Measurements from ENCODE around the gene DRP2. TPM values are rescaled to one million over a fixed set of nuclear protein-coding genes. Genes with fewer than 3 reads are reported as not detected.

Gene DRP2
- total and polyA plus RNA-seq, 2 of the 4 experiments (the other 2 are of a cell fraction): 7.0 to 7.9 TPM

DNA sequence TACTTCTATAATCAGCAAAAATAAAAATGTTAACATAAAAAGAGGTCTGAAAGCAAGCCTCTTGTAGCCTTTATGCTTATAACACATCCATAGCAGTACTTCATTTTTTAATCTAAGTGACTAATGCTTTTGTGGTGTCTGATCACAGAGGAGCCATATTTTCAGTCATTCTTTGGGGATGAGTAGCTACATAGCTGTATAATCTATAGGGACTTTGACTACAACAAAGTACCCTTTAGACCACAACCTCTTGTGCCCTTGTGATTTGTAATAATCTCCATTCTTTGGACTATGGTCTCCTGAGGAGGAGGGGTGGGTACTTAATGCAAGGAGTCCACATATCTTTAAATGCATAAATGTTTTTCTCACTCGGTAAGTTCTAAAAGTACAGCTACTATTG is 9.6 kb downstream of the DRP2 start:
- no CpG with 5 or more reads among the region's 1 CpG for WGBS, 2 experiments (ENCODE audit: extremely low coverage in 2 of 2, insufficient read length in 1 of 2)
- dilution Hi-C loops (cut with HindIII; ENCODE audit: low sequenced_read_pairs, unreplicated experiment): no loop called here

More for the DNA sequence above, 9.6 kb downstream of the DRP2 start:
- no peak overlapping the region for H3K14ac ChIP-seq (replicated peaks; ENCODE audit: low read depth, low read length)
- CTCF ChIA-PET: interaction anchor here (0.6 kb wide), 1 partner anchor 80 kb away, joined by 3 read pairs; no protein-coding TSS in a partner anchor
- peak overlapping the region; percentile 58 for H2BK5ac ChIP-seq (ENCODE audit: low read depth, low read length, poor library complexity, severe bottlenecking)
- H2AK9ac ChIP-seq (replicated peaks; ENCODE audit: low read depth, low read length, poor library complexity): no peak overlapping the region
- H2BK20ac ChIP-seq (ENCODE audit: low read depth, low read length): no peak overlapping the region
- ATAC-seq (ENCODE audit: low read depth): peak; percentile 85
- no peak overlapping the region for H3K4me3 ChIP-seq (ENCODE audit: insufficient read depth, low read depth, low read length)
- H3K27me3 ChIP-seq (ENCODE audit: control insufficient read depth, insufficient read depth, low read length): no peaks in the 10 kb centered on the region; the same call in 1 of the 2 replicates
- no peak overlapping the region; the same call in 1 of the 2 replicates for H4K5ac ChIP-seq (ENCODE audit: low read depth, low read length)
- H3K79me1 ChIP-seq (ENCODE audit: low read depth in 1 of 2, low read length in 2 of 2): peaks cover 0 to 11% of the 10 kb centered on the region in 2 experiments; a peak in 1 of 4 replicates
- H3K18ac ChIP-seq (ENCODE audit: low read depth, low read length): no peak overlapping the region
- no peak overlapping the region for H3K23ac ChIP-seq (ENCODE audit: low read depth, low read length)
- H4K8ac ChIP-seq (ENCODE audit: low read depth in 2 of 2, low read length in 2 of 2): no peak overlapping the region
- H3K4ac ChIP-seq (ENCODE audit: low read depth, low read length): no peak overlapping the region
- H2BK120ac ChIP-seq (ENCODE audit: low read depth, low read length): no peak overlapping the region
- H3K4me2 ChIP-seq (ENCODE audit: low read depth, low read length): peak overlapping the region; percentile 75; the same call in 1 of the 2 replicates
- no peak overlapping the region for H4K91ac ChIP-seq (ENCODE audit: insufficient read depth, low read depth, low read length)
- H3K9me1 ChIP-seq (ENCODE audit: insufficient read depth, low read length): peaks cover 10% of the 10 kb centered on the region
- H3K36me3 ChIP-seq (ENCODE audit: control insufficient read depth, insufficient read depth, low read length): no peaks in the 10 kb centered on the region
- in situ Hi-C loops (cut with MboI; ENCODE audit: low sequenced_read_pairs): no loop called here
- H3K56ac ChIP-seq (ENCODE audit: extremely low read depth, insufficient read depth, low read length): no peak overlapping the region
- H2AK5ac ChIP-seq (ENCODE audit: low read depth, low read length): no peak overlapping the region
- peaks cover 13% of the 10 kb centered on the region for H3K4me1 ChIP-seq (ENCODE audit: control insufficient read depth, insufficient read depth, low read length)
- no peaks in the 10 kb centered on the region for H4K20me1 ChIP-seq (ENCODE audit: insufficient read depth, low read length)
- no peaks in the 10 kb centered on the region for H3K9me3 ChIP-seq (ENCODE audit: control insufficient read depth, insufficient read depth, low read length)
- POLR2A ChIA-PET (ENCODE audit: unreplicated experiment): no interaction called here
- TF ChIP-seq, protein P1, sequence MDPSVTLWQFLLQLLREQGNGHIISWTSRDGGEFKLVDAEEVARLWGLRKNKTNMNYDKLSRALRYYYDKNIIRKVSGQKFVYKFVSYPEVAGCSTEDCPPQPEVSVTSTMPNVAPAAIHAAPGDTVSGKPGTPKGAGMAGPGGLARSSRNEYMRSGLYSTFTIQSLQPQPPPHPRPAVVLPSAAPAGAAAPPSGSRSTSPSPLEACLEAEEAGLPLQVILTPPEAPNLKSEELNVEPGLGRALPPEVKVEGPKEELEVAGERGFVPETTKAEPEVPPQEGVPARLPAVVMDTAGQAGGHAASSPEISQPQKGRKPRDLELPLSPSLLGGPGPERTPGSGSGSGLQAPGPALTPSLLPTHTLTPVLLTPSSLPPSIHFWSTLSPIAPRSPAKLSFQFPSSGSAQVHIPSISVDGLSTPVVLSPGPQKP (IDR thresholded peaks at IDR 0.05; ENCODE audit: borderline replicate concordance, low read depth, low read length): no peak
- TF ChIP-seq SMC3 (IDR thresholded peaks at IDR 0.05; ENCODE audit: low read depth, low read length) (no peak), MXI1 (IDR thresholded peaks at IDR 0.05; ENCODE audit: borderline replicate concordance, low read depth, low read length) (no peak), BHLHE40 (IDR thresholded peaks at IDR 0.05; ENCODE audit: low read depth, low read length) (peak; percentile 53; the same call in 1 of the 2 replicates), FOS (IDR thresholded peaks at IDR 0.05; ENCODE audit: low read depth, low read length) (0 out of 2 replicates have a peak, but pooled peaks have one; percentile 31)
- TF ChIP-seq, protein P2, sequence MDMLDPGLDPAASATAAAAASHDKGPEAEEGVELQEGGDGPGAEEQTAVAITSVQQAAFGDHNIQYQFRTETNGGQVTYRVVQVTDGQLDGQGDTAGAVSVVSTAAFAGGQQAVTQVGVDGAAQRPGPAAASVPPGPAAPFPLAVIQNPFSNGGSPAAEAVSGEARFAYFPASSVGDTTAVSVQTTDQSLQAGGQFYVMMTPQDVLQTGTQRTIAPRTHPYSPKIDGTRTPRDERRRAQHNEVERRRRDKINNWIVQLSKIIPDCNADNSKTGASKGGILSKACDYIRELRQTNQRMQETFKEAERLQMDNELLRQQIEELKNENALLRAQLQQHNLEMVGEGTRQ (IDR thresholded peaks at IDR 0.05; ENCODE audit: low read depth, low read length): no peak
- BruUV-seq (replicated peaks): no TSS peak
- no peak overlapping the region for H3K27ac ChIP-seq (ENCODE audit: insufficient read depth, low read length)
- H2BK15ac ChIP-seq (ENCODE audit: low read depth, low read length): no peak overlapping the region
- intact Hi-C loops (cut with micrococcal nuclease): no loop called here
- no peak overlapping the region for H3K9ac ChIP-seq (ENCODE audit: low read depth, low read length)
- peak; percentile 82 for DNase-seq
- H2AFZ ChIP-seq (replicated peaks; ENCODE audit: low read length, poor library complexity): no peak overlapping the region

Data from IMR-90 (cell line).